HG03520 (cell line): ENCODE results near the gene RMDN3.

ENCODE experiments used
- ATAC-seq: cut with Tn5 transposase; IDR thresholded peaks from one replicate; pipeline ENCODE4 v1.9.1; 2021; ENCODE audit warnings: mild to moderate bottlenecking, moderate library complexity; ENCODE audit not compliant: unreplicated experiment

RMDN3 gene

GRCh38 chr15:40749151-40749630 lies 5.9 kb downstream of the RMDN3 start:
- ATAC-seq, result no peak

DNA sequence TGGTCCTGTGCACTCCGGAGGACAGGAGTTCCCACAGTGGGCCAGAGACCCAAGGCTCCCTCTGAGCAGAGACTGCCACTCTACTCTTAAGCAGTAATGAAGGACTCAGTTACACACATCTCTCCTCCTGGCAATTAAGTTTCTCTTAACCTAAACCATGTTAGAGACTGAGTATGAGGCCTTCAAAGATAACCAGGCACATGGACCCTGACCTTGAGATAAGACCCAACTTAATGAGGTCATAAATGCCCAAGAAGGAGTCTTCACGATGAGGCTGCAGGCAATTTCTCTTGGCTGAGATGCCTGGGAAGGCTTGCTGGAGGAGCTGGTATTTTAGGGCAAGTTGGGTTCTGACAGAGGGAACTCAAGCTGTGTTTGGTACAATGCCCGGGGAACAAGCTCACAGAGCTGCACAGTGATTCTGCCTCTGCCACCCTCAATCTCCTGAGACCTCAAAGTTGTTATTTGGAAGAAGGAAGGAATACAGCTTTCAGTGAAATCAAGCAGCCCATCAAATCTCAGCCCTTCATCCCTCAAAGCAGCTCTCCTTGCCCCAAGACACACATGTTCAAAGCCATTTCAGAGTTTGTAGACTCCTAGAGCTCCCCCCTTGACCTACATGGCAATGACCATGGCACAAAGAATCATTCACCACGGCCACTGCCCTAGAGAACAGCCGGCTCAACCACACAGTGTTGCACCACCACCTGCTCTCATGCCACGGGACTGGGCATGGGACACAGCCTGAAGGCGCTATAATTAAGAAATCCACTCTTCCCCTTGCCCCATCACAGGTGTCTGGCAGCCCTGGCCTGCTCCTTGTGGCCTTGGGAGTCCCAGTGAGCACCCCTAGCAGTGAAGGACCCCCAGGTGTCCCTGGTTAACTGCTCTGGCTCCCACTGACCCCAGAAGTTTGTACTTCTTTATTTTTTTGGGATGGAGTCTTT lies 7.1 kb downstream of the RMDN3 start:
- ATAC-seq, result no peak

DNA sequence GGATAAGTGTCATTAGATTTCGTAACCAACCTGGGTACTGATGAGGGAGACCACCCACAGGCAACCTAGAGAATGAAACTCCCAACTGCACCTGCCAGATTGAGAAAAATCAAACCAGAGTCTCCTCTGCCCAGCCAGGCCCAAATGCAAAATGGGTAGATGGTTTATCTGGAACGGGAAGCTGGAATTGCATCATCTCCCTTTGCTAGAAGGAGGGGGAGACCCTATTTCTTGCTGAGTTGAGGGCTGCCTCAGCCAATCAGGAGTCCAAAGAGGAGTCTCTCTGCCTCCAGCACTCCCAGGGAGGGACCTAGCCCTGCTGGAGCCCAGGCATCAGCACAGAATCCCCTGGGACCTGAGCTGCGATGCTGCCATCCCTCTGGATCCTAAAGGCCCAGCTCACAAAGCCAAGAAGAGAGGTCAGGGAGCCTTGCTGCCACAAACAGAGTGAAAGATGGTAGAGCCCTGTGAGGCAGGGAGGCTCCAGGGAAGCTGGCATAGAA lies 8.1 kb downstream of the RMDN3 start:
- no peak for ATAC-seq

GRCh38 chr15:40744815-40745152 lies 10.3 kb downstream of the RMDN3 start:
- no peak for ATAC-seq

DNA sequence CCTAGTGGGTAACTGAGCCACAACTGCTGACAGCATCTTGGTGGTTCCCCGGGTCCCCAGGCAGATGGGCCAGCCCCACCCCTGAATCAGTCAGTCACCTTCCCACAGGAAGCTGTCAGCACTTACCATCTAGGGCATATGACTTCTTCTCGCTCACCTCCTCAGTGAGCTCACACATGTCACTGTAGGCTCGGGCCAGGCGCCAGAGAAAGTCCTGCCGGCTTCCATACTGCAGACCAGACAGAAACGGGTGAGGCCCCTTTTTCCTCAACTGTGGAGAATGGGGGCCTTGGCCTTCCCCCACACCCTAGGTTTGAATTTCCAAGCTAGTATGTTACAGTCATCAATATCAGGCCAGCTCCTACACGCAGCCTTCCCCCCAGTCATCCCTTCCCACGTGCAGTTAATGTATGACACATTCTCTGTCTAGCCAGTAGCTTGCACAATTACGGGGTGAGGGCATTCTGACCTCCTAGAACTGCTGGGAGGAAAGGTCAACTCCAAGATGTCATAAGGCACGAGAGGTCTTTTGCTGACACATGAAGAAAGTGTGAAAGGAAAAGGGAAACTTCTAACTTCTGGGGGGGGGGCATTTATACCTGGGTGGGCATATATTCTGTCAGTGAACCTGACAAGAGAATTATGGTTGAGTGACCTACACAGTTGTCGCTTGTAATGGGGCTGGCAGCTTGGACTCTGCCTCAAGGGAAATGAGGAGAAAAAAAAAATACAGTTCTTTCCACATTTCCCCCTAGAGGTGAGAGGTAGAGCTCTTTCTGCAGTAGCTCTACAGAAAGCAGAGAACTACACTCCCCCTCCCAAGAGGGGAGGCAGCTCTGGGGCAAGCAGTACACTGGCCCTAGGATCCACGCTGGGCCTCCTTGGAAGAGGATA lies 10.9 kb downstream of the RMDN3 start:
- ATAC-seq, result no peak

GRCh38 chr15:40743485-40743901 lies 11.6 kb downstream of the RMDN3 start:
- ATAC-seq, result no peak

DNA sequence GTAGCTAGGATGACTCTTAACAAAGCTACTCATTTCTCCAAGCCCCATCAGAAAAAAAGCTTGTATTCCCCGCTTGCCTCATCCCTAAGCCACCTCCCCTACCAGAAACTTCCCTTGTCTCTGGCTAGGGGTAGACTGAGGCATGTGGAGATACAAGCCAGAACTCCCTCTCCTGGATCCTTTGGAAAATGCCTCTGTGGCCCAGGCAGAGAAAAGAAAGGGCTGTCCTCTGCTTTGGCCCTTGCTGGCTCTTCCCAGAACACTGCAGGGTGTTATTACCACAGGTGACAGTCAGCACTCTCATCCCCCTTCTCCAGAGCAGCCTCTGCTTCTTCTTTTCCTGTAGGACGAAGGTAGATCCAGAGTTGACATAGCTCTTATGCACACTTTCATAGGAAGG lies 15.2 kb downstream of the RMDN3 start:
- no peak for ATAC-seq

DNA sequence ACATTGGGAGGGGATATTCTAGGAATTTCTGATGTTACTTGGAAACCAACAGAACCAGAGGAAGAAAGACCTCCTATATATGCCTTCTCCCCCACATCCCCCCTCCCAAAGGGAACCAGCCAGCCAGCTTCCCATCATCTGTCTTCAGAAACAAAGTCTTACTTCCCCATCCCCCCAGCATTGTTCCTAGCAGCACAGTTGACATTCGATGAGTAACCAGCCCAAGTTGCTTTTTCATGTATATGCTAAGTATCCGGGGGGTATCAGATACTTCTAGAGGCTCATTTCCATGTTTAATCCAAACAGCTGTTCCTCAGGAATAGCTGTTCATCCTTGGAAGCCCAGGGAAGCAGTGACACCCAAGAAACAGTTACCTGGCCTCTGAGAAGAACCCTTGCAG lies 16.0 kb downstream of the RMDN3 start:
- no peak for ATAC-seq

DNA sequence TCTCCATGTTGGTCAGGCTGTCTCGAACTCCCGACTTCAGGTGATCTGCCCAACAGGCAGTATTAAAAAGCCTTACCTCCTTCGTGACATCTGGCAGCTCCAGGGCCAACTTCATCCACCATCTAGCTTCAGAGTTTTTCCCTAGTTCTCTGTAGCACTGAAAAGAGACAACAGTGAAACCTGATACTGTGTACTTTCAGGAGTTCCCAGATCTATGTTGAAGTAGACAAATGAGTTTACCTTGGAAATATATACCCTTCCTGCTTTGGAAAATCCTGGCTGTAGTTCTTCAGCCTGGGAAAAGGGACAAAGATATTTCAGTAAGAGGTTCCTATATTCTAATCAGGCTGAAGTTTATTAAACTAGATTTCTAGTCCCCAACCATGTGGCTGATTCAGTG lies 18.0 kb downstream of the RMDN3 start:
- no peak for ATAC-seq

- ATAC-seq, result no peak
These were observed 18.5 kb downstream of the RMDN3 start for GRCh38 chr15:40736575-40736974.

GRCh38 chr15:40731034-40731433 lies 24.0 kb downstream of the RMDN3 start:
- no peak for ATAC-seq

- no peak for ATAC-seq
These were observed 31.1 kb downstream of the RMDN3 start for GRCh38 chr15:40723919-40724318.

DNA sequence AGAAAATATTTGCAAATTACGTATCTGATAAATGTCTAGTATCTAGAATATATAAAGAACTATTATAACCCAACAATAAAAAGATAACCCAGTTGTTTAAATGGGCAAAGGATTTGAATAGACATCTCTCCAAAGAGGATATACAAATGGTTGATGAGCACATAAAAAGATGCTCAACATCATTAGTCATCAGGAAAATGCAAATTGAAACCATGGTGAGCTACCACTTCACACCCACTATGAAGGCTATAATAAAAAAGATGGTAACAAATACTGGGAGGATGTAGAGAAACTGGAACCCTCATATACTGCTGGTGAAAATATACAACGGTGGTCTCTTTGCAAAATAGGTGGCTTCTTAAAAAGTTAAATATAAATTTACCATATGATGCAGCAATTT lies 32.1 kb downstream of the RMDN3 start:
- ATAC-seq, result no peak

GRCh38 chr15:40722354-40722753 lies 32.7 kb downstream of the RMDN3 start:
- no peak for ATAC-seq

- ATAC-seq, result no peak
These were observed 33.4 kb downstream of the RMDN3 start for GRCh38 chr15:40721701-40722100.

- ATAC-seq, result no peak
These were observed 38.9 kb downstream of the RMDN3 start for GRCh38 chr15:40716165-40716564.

DNA sequence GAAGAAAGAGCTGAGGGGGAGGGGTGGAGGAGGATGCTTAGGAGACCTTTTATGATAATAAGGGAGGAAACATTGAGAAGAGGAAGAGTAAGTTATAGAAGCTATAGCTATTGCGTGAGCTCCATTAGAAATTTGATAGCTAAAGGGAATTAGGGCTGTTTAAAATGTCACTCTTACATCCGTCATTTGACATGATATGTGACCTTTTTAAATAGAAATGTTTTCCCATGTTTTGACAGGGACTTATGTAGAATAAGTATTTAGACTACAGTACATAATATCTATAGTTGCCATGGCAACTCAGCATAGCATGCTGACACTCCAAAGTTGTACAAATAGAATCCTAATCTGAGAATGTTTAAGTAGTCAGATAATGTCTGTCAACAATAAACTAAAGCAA lies 40.9 kb downstream of the RMDN3 start:
- no peak for ATAC-seq

DNA sequence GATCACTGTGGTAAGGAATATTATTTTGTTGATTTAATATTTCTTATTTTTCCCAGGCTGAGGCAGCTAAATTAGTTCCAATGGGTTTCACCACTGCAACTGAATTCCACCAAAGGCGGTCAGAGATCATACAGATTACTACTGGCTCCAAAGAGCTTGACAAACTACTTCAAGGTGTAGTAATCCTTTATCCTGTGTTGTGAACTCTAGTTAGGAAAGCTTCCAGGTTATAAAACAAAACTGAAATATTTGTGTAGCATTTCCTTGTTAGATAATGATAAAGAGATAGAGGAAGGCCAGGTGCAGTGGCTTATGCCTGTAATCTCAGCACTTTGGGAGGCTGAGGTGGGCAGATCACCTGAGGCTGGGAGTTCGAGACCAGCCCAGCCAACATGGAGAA lies 48.9 kb downstream of the RMDN3 start:
- no peak for ATAC-seq

- ATAC-seq, result no peak
These were observed 53.0 kb downstream of the RMDN3 start for GRCh38 chr15:40702077-40702476.

- no peak for ATAC-seq
These were observed 57.1 kb downstream of the RMDN3 start for GRCh38 chr15:40697916-40698315.

DNA sequence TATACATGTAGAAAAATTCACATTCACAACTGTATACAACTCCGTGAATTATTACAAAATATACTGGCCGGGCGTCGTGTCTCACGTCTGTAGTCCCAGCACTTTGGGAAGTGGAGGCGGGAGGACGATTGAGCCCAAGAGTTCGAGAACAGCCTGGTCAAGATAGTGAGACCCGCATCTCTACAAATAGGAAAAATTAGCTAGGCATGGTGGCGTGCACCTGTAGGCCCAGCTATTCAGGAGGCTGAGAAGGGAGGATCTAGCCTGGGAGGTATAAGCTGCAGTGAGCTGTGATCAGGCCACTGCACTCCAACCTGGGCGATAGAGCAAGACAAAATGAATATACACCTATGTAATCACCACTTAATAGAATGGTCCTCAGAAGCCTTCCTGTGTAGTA lies 58.8 kb downstream of the RMDN3 start:
- no peak for ATAC-seq

DNA sequence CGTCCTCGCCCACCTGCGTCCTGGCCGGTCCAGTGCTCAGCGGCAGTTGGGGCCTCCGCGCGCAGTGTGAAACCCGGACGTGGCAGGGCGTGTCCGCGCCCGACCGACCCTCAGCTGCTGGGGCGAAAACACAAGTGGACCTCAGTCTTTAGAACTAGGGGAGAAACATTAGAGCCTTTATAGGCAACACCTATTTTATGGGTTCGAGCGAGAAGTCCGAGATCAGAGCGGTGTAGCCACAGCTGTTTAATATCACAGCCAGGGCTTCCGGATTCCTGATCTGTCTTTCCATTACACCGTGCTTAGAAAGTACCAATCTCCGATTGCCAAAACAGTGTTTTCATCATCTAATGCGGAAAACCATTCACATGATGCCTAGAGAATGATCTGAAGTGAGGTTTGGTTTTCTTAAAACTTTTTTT lies 59.6 kb downstream of the RMDN3 start:
- ATAC-seq, result peak; percentile 26
